ENCODE data around the gene PCDHA7. TPM values are rescaled to one million over a fixed set of nuclear protein-coding genes. Genes with fewer than 3 reads are reported as not detected.
"Not testable (repeated sequence)": the region's sequence is repeated elsewhere in the genome, so short reads cannot be mapped to it uniquely, and the experiment has no call there.

Gene PCDHA7
- total RNA-seq (1 to 10 TPM in 1 of 9 donors, under 1 TPM in 6, not detected in 2; 0.22 to 1.2 (median 0.35) TPM), polyA plus RNA-seq (under 1 TPM; 0.16 to 0.20 (median 0.20) TPM)
- long read RNA-seq, donor 1 = 0 reads
- long read RNA-seq, donor 2 = 0 reads
- long read RNA-seq, donor 3 = 0 reads
- long read RNA-seq, donor 4 = 0 reads
- long read RNA-seq, donor 5 = 0 reads
- long read RNA-seq, donor 6 = 0 reads
- long read RNA-seq, donor 7 = 0 reads
- long read RNA-seq, donor 8 = 0 reads
- long read RNA-seq, donor 9 = 0 reads
- long read RNA-seq, donor 10 = 0 reads

- Histone ChIP-seq H3K36me3 (replicated peaks in 1 of 2) (no peaks in the 10 kb centered on the region), H3K9me3 (replicated peaks in 1 of 3) (no peaks in the 10 kb centered on the region), H3K4me3 (no peak within 1 kb of the TSS), H3K27ac (no peak within 1 kb of the TSS), H3K27me3 (peaks cover 21% of the 10 kb centered on the region), H3K4me1 (replicated peaks in 1 of 2) (no peaks in the 10 kb centered on the region)
- intact Hi-C loops (cut with DNase I) = no loop called here
- WGBS, 4 donors = 5 to 14% (median 8%) methylated on average over 8 of the region's 8 CpGs
- DNase-seq = no peak
- TF ChIP-seq POLR2A (IDR thresholded peaks at IDR 0.05) (no peak), CTCF (IDR thresholded peaks at IDR 0.05) (no peak)
Measured at GRCh38 chr5:140833993-140834392, at the start of gene PCDHA7. TSS of gene PCDHA7 (plus strand) at chr5:140834269. CDS start at chr5:140834384, 115 bp downstream.

- no peaks in the 10 kb centered on the region for H3K36me3 ChIP-seq (replicated peaks in 1 of 2)
- no peaks in the 10 kb centered on the region for H3K4me1 ChIP-seq (replicated peaks in 1 of 2)
- no peak within 1 kb of the TSS for H3K4me3 ChIP-seq
- H3K9me3 ChIP-seq (replicated peaks in 1 of 3) = peaks cover 0 to 10% (median 8%) of the 10 kb centered on the region in 3 donors
- TF ChIP-seq POLR2A (IDR thresholded peaks at IDR 0.05) (no peak), CTCF (IDR thresholded peaks at IDR 0.05) (no peak)
- no peak within 1 kb of the TSS for H3K27ac ChIP-seq
- no peaks in the 10 kb centered on the region for H3K27me3 ChIP-seq
- no peak for DNase-seq
- intact Hi-C loops (cut with DNase I) = no loop called here
- WGBS, 4 donors = 14 to 34% (median 21%) methylated on average over 24 to 29 of the region's 29 CpGs
Measured at GRCh38 chr5:140785905-140786686, 48.0 kb upstream of the PCDHA7 start, which contains the start of gene PCDHA1. TSS of gene PCDHA1 (plus strand) at chr5:140786140.

GRCh38 chr5:140787422-140787821, 46.6 kb upstream of the PCDHA7 start:
- H3K36me3 ChIP-seq (replicated peaks in 1 of 2); H3K9me3 ChIP-seq (replicated peaks in 1 of 3); H3K27me3 ChIP-seq; H3K27ac ChIP-seq; H3K4me3 ChIP-seq; H3K4me1 ChIP-seq (replicated peaks in 1 of 2); intact Hi-C loops (cut with DNase I); DNase-seq: not testable (repeated sequence)
- 29 to 60% (median 37%) methylated on average over 32 to 44 of the region's 44 CpGs for WGBS, 4 donors

GRCh38 chr5:140787849-140788504, 46.1 kb upstream of the PCDHA7 start:
- WGBS, 4 donors = 29 to 45% (median 37%) methylated on average over 11 to 70 of the region's 70 CpGs
- not testable (repeated sequence) for H3K4me1 ChIP-seq (replicated peaks in 1 of 2)

GRCh38 chr5:140791089-140791488, 43.0 kb upstream of the PCDHA7 start:
- no peaks in the 10 kb centered on the region for H3K27me3 ChIP-seq
- H3K36me3 ChIP-seq (replicated peaks in 1 of 2) = no peaks in the 10 kb centered on the region
- no peak for DNase-seq
- H3K27ac ChIP-seq = no peak overlapping the region
- no peak for TF ChIP-seq CTCF (IDR thresholded peaks at IDR 0.05)
- no peak for TF ChIP-seq POLR2A (IDR thresholded peaks at IDR 0.05)
- H3K9me3 ChIP-seq (replicated peaks in 1 of 3) = peaks cover 0 to 3% (median 0%) of the 10 kb centered on the region in 3 donors
- H3K4me3 ChIP-seq = no peak overlapping the region
- no peaks in the 10 kb centered on the region for H3K4me1 ChIP-seq (replicated peaks in 1 of 2)
- intact Hi-C loops (cut with DNase I) = no loop called here
- WGBS, 4 donors = 16 to 49% (median 37%) methylated on average over 2 of the region's 2 CpGs

More at GRCh38 chr5:140787849-140788504, 46.1 kb upstream of the PCDHA7 start:
- H3K36me3 ChIP-seq (replicated peaks in 1 of 2); H3K27ac ChIP-seq; H3K27me3 ChIP-seq; DNase-seq; H3K4me3 ChIP-seq; H3K9me3 ChIP-seq (replicated peaks in 1 of 3); intact Hi-C loops (cut with DNase I): not testable (repeated sequence)

Measured in adrenal gland (tissue), 19 donors.